Measurements from ENCODE around the gene MGA. TPM values are rescaled to one million over a fixed set of nuclear protein-coding genes. Genes with fewer than 3 reads are reported as not detected.
A peak's percentile ranks its signal among the peaks of the same experiment; 100 is the strongest.

MGA gene
- polyA plus RNA-seq, 3 donors, result 2.7 to 6.9 (median 4.2) TPM

DNA sequence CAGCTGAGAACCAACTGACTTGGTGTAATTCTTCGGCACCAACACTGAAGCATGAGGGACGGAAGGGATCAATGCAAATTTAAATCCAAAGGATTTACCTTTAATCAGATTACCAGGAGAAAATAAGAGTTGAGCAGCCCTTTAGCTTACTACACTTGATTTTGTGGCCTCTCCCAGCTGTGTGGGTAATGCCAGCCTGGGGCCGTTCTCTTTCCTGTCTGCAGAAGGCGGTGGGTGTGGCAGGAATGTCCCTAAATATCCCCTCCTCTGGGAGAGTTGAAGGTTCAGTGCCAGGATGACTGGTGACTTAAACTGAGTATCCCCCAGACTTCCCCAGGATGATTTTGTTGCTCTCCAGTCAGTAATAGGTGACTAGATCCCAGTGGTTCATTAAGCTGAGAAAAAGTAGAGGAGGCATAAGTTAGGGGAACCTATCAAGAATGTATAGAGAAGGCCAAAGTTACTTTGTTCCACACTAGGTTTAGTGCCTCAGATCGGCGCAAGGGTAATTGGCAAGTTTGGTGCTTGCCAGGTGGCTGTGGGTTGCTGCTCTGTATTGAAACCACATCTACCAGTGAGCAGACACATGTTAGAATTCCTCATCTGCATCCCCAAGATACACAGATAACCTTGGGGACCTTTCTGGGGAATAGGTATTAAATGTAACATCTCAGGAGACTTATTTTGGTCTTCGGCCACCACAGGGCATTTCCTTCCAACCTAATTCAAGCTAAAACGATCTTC, 137.2 kb downstream of the MGA start:
- no peaks in the 10 kb centered on the region for H3K4me1 ChIP-seq (ENCODE audit: control insufficient read depth in 1 of 2, insufficient read depth in 2 of 2, low read length in 2 of 2)
- H3K27me3 ChIP-seq (ENCODE audit: control insufficient read depth in 2 of 2, insufficient read depth in 2 of 2, low read length in 2 of 2), result no peaks in the 10 kb centered on the region
- intact Hi-C loops (cut with micrococcal nuclease), result no loop called here
- H3K4me3 ChIP-seq (replicated peaks in 1 of 3; ENCODE audit: low read depth in 2 of 3, low read length in 3 of 3), result no peak overlapping the region
- peak overlapping the region in 1 of 7 donors; percentile 9 for H3K27ac Mint-ChIP-seq
- no peak overlapping the region for H3K9ac ChIP-seq (ENCODE audit: insufficient read depth, low read length, poor library complexity, severe bottlenecking)
- H3K36me3 ChIP-seq (replicated peaks in 1 of 2; ENCODE audit: control insufficient read depth in 1 of 2, insufficient read depth in 2 of 2, low read length in 2 of 2), result peaks cover 5 to 26% of the 10 kb centered on the region in 2 donors
- no peaks in the 10 kb centered on the region for H4K20me1 ChIP-seq (ENCODE audit: insufficient read depth, low read length)
- no peak overlapping the region for H2AFZ ChIP-seq (ENCODE audit: insufficient read depth, low read depth, low read length, poor library complexity, severe bottlenecking)
- TF ChIP-seq, protein P1, sequence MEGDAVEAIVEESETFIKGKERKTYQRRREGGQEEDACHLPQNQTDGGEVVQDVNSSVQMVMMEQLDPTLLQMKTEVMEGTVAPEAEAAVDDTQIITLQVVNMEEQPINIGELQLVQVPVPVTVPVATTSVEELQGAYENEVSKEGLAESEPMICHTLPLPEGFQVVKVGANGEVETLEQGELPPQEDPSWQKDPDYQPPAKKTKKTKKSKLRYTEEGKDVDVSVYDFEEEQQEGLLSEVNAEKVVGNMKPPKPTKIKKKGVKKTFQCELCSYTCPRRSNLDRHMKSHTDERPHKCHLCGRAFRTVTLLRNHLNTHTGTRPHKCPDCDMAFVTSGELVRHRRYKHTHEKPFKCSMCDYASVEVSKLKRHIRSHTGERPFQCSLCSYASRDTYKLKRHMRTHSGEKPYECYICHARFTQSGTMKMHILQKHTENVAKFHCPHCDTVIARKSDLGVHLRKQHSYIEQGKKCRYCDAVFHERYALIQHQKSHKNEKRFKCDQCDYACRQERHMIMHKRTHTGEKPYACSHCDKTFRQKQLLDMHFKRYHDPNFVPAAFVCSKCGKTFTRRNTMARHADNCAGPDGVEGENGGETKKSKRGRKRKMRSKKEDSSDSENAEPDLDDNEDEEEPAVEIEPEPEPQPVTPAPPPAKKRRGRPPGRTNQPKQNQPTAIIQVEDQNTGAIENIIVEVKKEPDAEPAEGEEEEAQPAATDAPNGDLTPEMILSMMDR (IDR thresholded peaks at IDR 0.05), result no peak
- H3K27me3 Mint-ChIP-seq (ENCODE audit: low read depth in 3 of 3), result peaks cover 0 to 2% (median 0%) of the 10 kb centered on the region in 3 donors
- no peak for DNase-seq
- H3K36me3 Mint-ChIP-seq, result peaks cover 18 to 28% of the 10 kb centered on the region in 2 donors
- no peaks in the 10 kb centered on the region for H3K79me2 ChIP-seq (ENCODE audit: insufficient read depth, low read length)
- peaks cover 0 to 1% (median 0%) of the 10 kb centered on the region in 7 donors for H3K9me3 Mint-ChIP-seq
- no peak overlapping the region for H3K27ac ChIP-seq (ENCODE audit: low read depth in 1 of 2, low read length in 2 of 2)
- H3K4me1 Mint-ChIP-seq, result peaks cover 3% of the 10 kb centered on the region
- H3K4me3 Mint-ChIP-seq, result no peak overlapping the region
- no peaks in the 10 kb centered on the region for H3K9me3 ChIP-seq (replicated peaks in 1 of 2; ENCODE audit: control insufficient read depth in 1 of 2, insufficient read depth in 1 of 2, low read length in 2 of 2)
- H3K4me2 ChIP-seq (replicated peaks; ENCODE audit: extremely low read depth, low read length, poor library complexity, severe bottlenecking), result no peak overlapping the region
- no CpG with 5 or more reads among the region's 8 CpGs for WGBS (ENCODE audit: insufficient coverage)

DNA sequence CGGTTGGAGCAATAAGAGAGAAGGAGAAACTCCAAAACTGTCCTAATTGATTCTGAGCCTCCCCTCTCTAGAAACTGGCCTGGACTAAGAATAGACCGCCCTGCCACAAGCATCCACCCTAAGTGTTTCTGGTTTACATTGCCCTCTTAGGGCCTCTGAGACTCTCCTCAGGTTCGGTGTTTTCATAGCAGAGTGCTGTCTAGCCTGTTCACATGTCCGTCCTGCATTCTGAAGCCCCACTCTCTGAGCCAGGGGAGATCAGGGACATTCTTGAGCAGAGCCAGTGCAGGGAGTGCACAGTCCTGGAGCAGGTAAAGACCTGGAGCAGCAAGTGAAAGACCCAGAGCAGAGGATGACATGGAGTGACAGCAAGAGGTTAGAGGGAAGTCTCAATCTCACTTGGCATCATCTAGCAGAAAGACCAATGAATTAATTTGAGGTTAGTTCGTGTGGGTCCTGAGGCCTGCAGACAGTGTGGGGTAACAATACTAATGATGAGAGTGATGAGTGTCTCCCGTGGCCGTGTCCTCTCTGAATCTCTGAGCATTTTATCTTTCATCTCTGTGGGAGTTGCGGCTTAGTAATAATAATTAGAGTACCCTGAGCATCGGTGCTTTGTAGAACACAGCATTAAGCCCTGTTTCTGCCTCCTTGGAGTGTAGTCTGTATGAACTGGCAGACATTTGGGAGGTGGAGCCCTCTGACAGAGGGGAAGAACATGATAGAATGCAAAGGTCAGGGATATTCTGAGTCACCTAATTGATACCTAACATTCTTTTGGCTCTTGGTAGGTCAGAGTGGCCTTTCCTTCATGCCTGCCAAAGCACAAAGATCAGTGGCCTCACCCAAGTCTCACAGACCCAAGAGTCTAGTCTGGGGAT, 138.6 kb downstream of the MGA start:
- H3K27me3 ChIP-seq (ENCODE audit: control insufficient read depth in 2 of 2, insufficient read depth in 2 of 2, low read length in 2 of 2), result no peaks in the 10 kb centered on the region
- H3K79me2 ChIP-seq (ENCODE audit: insufficient read depth, low read length), result no peaks in the 10 kb centered on the region
- peaks cover 5 to 26% of the 10 kb centered on the region in 2 donors for H3K36me3 ChIP-seq (replicated peaks in 1 of 2; ENCODE audit: control insufficient read depth in 1 of 2, insufficient read depth in 2 of 2, low read length in 2 of 2)
- 98% methylated on average over 5 of the region's 9 CpGs for WGBS (ENCODE audit: insufficient coverage)
- no peaks in the 10 kb centered on the region for H3K4me1 ChIP-seq (ENCODE audit: control insufficient read depth in 1 of 2, insufficient read depth in 2 of 2, low read length in 2 of 2)
- H3K9me3 Mint-ChIP-seq, result peaks cover 0 to 1% (median 0%) of the 10 kb centered on the region in 7 donors
- no peak overlapping the region for H2AFZ ChIP-seq (ENCODE audit: insufficient read depth, low read depth, low read length, poor library complexity, severe bottlenecking)
- DNase-seq, result no peak
- H3K9ac ChIP-seq (ENCODE audit: insufficient read depth, low read length, poor library complexity, severe bottlenecking), result no peak overlapping the region
- H4K20me1 ChIP-seq (ENCODE audit: insufficient read depth, low read length), result no peaks in the 10 kb centered on the region
- no peak overlapping the region for H3K4me2 ChIP-seq (replicated peaks; ENCODE audit: extremely low read depth, low read length, poor library complexity, severe bottlenecking)
- intact Hi-C loops (cut with micrococcal nuclease), result no loop called here
- TF ChIP-seq, protein P1 (IDR thresholded peaks at IDR 0.05), result no peak
- no peak overlapping the region for H3K4me3 Mint-ChIP-seq
- H3K9me3 ChIP-seq (replicated peaks in 1 of 2; ENCODE audit: control insufficient read depth in 1 of 2, insufficient read depth in 1 of 2, low read length in 2 of 2), result no peaks in the 10 kb centered on the region
- peaks cover 18 to 26% of the 10 kb centered on the region in 2 donors for H3K36me3 Mint-ChIP-seq
- no peak overlapping the region for H3K27ac ChIP-seq (ENCODE audit: low read depth in 1 of 2, low read length in 2 of 2)
- H3K4me1 Mint-ChIP-seq, result peaks cover 3% of the 10 kb centered on the region
- peaks cover 0 to 2% (median 0%) of the 10 kb centered on the region in 3 donors for H3K27me3 Mint-ChIP-seq (ENCODE audit: low read depth in 3 of 3)
- H3K4me3 ChIP-seq (replicated peaks in 1 of 3; ENCODE audit: low read depth in 2 of 3, low read length in 3 of 3), result no peak overlapping the region
- no peak overlapping the region for H3K27ac Mint-ChIP-seq
